OCI-LY7 (cell line): ENCODE results near the gene CHCHD6. TPM values are rescaled to one million over a fixed set of nuclear protein-coding genes. Genes with fewer than 3 reads are reported as not detected.

ENCODE experiments used
- BruUV-seq: library from RNA; stranded (reverse); fragments of 400-500 nt; replicated peaks from 2 replicates; lab custom pipeline; 2021; lab: Mats Ljungman, UMichigan
- CTCF ChIA-PET: fragments of 300-600 bp; sonication (Branson Sonifier 250); formaldehyde crosslinking; loops from one replicate; lab custom pipeline; 2022; ENCODE audit warnings: antibody characterized with exemption; ENCODE audit not compliant: unreplicated experiment; lab: Charles Lee
- POLR2A ChIA-PET: fragments of 300-600 bp; sonication (Branson Sonifier 250); formaldehyde crosslinking; loops from one replicate; lab custom pipeline; 2022; ENCODE audit warnings: antibody characterized with exemption; lab: Charles Lee
- DNase-seq: peaks from one replicate; pipeline ENCODE4 v3.0.0-alpha.2; 2015; ENCODE audit warnings: low spot score
- H2AFZ ChIP-seq: fragments of 200-600 bp; sonication (generic), shearing (Covaris generic); 2 replicates; pipeline ENCODE4 v1.6.1; 2014; ENCODE audit warnings: mild to moderate bottlenecking, antibody characterized with exemption, low read length, moderate library complexity
- H3K27ac ChIP-seq: fragments of 200-600 bp; sonication (generic); 2 replicates; pipeline ENCODE4 v1.5.1; 2014; ENCODE audit warnings: mixed run types, low read depth, mild to moderate bottlenecking, moderate library complexity, low read length, inconsistent platforms; ENCODE audit not compliant: poor library complexity, severe bottlenecking
- H3K36me3 ChIP-seq: fragments of 200-600 bp; sonication (generic); 2 replicates; pipeline ENCODE4 v1.6.1; 2014; ENCODE audit warnings: mild to moderate bottlenecking, antibody characterized with exemption, low read length, moderate library complexity, mixed read lengths; ENCODE audit not compliant: insufficient read depth
- H3K4me1 ChIP-seq: fragments of 200-600 bp; sonication (generic); 2 replicates; pipeline ENCODE4 v1.5.1; 2014; ENCODE audit warnings: mild to moderate bottlenecking, low read length; ENCODE audit not compliant: insufficient read depth, poor library complexity, severe bottlenecking
- H3K4me2 ChIP-seq: fragments of 200-600 bp; sonication (generic); 2 replicates; pipeline ENCODE4 v1.6.1; 2014; ENCODE audit warnings: mild to moderate bottlenecking, low read length
- H3K4me3 ChIP-seq: fragments of 200-600 bp; sonication (generic); 2 replicates; pipeline ENCODE4 v1.5.1; 2014; ENCODE audit warnings: mild to moderate bottlenecking, low read depth, low read length; ENCODE audit not compliant: poor library complexity, severe bottlenecking
- H3K79me2 ChIP-seq: fragments of 200-600 bp; sonication (generic); 2 replicates; pipeline ENCODE4 v1.6.1; 2016; ENCODE audit warnings: low read depth, mild to moderate bottlenecking, low read length, moderate library complexity, mixed read lengths; ENCODE audit not compliant: insufficient read depth
- H3K9me2 ChIP-seq: fragments of 200-600 bp; sonication (generic); 2 replicates; pipeline ENCODE4 v1.6.1; 2016; ENCODE audit warnings: mild to moderate bottlenecking, low read length, mixed read lengths; ENCODE audit not compliant: insufficient read depth
- H3K9me3 ChIP-seq: fragments of 200-600 bp; sonication (generic); 2 replicates; pipeline ENCODE4 v1.6.1; 2014; ENCODE audit warnings: mild to moderate bottlenecking, mixed run types, low read length, mixed read lengths
- H4K20me1 ChIP-seq: fragments of 200-600 bp; sonication (generic); 2 replicates; pipeline ENCODE4 v1.6.1; 2014; ENCODE audit warnings: mild to moderate bottlenecking, antibody characterized with exemption, low read length, moderate library complexity, mixed read lengths; ENCODE audit not compliant: insufficient read depth
- EZH2phosphoT487 ChIP-seq: fragments of 200-600 bp; sonication (generic); IDR thresholded peaks from 2 replicates; pipeline ENCODE4 v1.6.1; 2018; ENCODE audit warnings: low read depth, borderline replicate concordance, mild to moderate bottlenecking, mixed run types, antibody characterized with exemption, low read length, moderate library complexity, mixed read lengths
- intact Hi-C: fragments of 100-400 bp; cut with micrococcal nuclease; formaldehyde crosslinking; loops from one replicate; pipeline ENCODE4 v1.10.0; 2022; ENCODE audit not compliant: unreplicated experiment
- total RNA-seq, 2 experiments: library from RNA; depleted of rRNA in 1 of 2; stranded (reverse); fragments of >200 nt in 1 of 2; shearing (Covaris generic) in 1 of 2; gene quantifications; 2 replicates each; pipeline ENCODE4 v1.2.3, GENCODE V29; 2014 to 2022
- TF ChIP-seq, protein P1 (sequence below): fragments of 200-600 bp; sonication (generic); conservative IDR thresholded peaks from 2 replicates; pipeline ENCODE4 v1.5.1; 2014; ENCODE audit warnings: mild to moderate bottlenecking, antibody characterized with exemption, low read length, moderate library complexity, mixed read lengths

Gene CHCHD6
- total RNA-seq, 2 experiments from 2014 or later: 14.7 to 21.2 TPM

DNA sequence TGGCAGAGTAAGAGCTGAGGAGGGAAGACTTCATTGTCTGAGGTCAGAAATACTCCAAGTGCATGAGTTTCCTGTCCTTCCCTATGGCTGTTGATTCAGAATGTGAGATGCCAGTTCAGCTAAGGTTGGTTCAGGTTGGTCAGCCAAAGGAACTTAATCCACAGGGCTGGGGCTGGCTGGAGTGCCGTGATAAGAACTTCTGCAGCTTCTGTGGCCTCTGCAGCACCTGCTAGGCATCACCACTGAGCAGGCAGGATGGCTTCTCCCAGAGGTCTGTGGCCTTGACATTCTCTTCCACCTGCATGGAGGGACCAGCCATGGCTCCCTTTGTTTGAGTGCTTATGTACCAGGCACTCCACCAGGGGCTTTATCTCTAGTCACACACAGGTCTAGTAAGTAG lies 169.4 kb downstream of the CHCHD6 start:
- ChIA-PET CTCF (no interaction called here), POLR2A (no interaction called here)
- H3K4me1 ChIP-seq: no peaks in the 10 kb centered on the region
- H2AFZ ChIP-seq: no peak overlapping the region
- H3K27ac ChIP-seq: no peak overlapping the region
- intact Hi-C loops: no loop called here
- H4K20me1 ChIP-seq: no peaks in the 10 kb centered on the region
- no peaks in the 10 kb centered on the region for H3K9me2 ChIP-seq
- H3K4me3 ChIP-seq: no peak overlapping the region
- no peak overlapping the region for H3K4me2 ChIP-seq
- no peaks in the 10 kb centered on the region for H3K36me3 ChIP-seq
- TF ChIP-seq, protein P1, sequence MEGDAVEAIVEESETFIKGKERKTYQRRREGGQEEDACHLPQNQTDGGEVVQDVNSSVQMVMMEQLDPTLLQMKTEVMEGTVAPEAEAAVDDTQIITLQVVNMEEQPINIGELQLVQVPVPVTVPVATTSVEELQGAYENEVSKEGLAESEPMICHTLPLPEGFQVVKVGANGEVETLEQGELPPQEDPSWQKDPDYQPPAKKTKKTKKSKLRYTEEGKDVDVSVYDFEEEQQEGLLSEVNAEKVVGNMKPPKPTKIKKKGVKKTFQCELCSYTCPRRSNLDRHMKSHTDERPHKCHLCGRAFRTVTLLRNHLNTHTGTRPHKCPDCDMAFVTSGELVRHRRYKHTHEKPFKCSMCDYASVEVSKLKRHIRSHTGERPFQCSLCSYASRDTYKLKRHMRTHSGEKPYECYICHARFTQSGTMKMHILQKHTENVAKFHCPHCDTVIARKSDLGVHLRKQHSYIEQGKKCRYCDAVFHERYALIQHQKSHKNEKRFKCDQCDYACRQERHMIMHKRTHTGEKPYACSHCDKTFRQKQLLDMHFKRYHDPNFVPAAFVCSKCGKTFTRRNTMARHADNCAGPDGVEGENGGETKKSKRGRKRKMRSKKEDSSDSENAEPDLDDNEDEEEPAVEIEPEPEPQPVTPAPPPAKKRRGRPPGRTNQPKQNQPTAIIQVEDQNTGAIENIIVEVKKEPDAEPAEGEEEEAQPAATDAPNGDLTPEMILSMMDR: no peak
- no peak for TF ChIP-seq EZH2phosphoT487
- no peaks in the 10 kb centered on the region for H3K79me2 ChIP-seq
- no peak for DNase-seq
- BruUV-seq: no TSS peak
- no peaks in the 10 kb centered on the region for H3K9me3 ChIP-seq

DNA sequence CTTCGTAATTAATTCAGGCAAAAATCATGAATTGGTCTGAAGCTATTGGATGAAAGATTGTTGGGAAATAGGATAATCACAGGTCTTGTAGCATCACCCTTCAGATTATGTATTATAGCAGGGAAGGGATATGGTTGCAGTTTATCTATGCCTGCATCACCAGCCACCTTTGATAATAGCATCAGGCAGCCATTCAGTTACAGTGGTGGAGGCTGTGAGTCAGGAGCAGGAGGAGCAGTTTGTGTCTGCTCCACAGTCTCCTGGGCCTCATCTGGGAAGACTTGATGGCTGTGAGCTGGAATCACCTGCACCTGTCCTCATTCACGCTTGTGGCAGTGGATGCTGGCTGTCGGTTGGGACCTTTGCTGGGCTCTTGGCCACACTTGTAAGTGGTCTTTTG lies 174.6 kb downstream of the CHCHD6 start:
- no TSS peak for BruUV-seq
- H3K4me1 ChIP-seq: no peaks in the 10 kb centered on the region

DNA sequence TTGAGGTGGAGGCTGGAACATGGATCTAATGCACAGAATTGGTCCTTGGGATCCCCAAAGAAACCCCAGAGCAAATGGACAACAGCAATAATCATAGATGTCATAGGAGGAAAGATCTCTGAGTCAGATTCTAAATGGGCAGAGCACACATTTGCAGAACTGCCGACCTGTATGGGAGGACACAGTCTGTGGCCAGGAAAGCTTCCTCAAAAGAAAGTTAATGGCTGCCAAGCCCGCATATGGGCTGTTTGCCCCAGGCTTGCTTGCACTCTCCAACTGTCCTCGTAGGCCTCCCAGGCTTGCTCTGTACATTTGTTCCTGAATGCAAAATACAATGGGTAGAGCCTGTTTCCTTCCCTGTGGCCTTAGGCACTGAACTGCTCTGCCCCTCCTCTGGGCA lies 176.9 kb downstream of the CHCHD6 start:
- Histone ChIP-seq H3K4me3 (no peak overlapping the region), H3K4me2 (no peak overlapping the region), H4K20me1 (no peaks in the 10 kb centered on the region), H3K36me3 (no peaks in the 10 kb centered on the region), H3K9me3 (no peaks in the 10 kb centered on the region), H3K27ac (no peak overlapping the region), H2AFZ (no peak overlapping the region), H3K9me2 (no peaks in the 10 kb centered on the region), H3K4me1 (no peaks in the 10 kb centered on the region), H3K79me2 (no peaks in the 10 kb centered on the region)
- DNase-seq: no peak
- POLR2A ChIA-PET: no interaction called here
- no peak for TF ChIP-seq EZH2phosphoT487
- TF ChIP-seq, protein P1: no peak
- intact Hi-C loops: no loop called here
- no TSS peak for BruUV-seq
- CTCF ChIA-PET: no interaction called here

More for the DNA sequence above, 174.6 kb downstream of the CHCHD6 start:
- H3K9me2 ChIP-seq: no peaks in the 10 kb centered on the region
- H4K20me1 ChIP-seq: no peaks in the 10 kb centered on the region
- H3K9me3 ChIP-seq: no peaks in the 10 kb centered on the region
- ChIA-PET CTCF (no interaction called here), POLR2A (no interaction called here)
- H3K4me3 ChIP-seq: no peak overlapping the region
- TF ChIP-seq, protein P1: no peak
- TF ChIP-seq EZH2phosphoT487: no peak
- no peak overlapping the region for H3K4me2 ChIP-seq
- H3K27ac ChIP-seq: no peak overlapping the region
- no peak for DNase-seq
- intact Hi-C loops: no loop called here
- H2AFZ ChIP-seq: no peak overlapping the region
- no peaks in the 10 kb centered on the region for H3K79me2 ChIP-seq
- no peaks in the 10 kb centered on the region for H3K36me3 ChIP-seq
